Calu3 (cell line): Measurements from ENCODE around the gene CDK17. TPM values are rescaled to one million over a fixed set of nuclear protein-coding genes. Genes with fewer than 3 reads are reported as not detected.

Source experiments
- BruUV-seq: library from RNA; stranded (reverse); fragments of 400-500 nt; replicated peaks from 2 replicates; lab custom pipeline; 2021; lab: Mats Ljungman, UMichigan
- CTCF ChIA-PET: fragments of 300-600 bp; sonication (Branson Sonifier 250); formaldehyde crosslinking; loops from one replicate; lab custom pipeline; 2022; ENCODE audit warnings: antibody characterized with exemption; lab: Charles Lee
- DNase-seq: peaks from one replicate; pipeline ENCODE4 v3.0.0; 2022
- H3K27ac Mint-ChIP-seq: one replicate; pipeline ENCODE4 v1.8.0; 2022; ENCODE audit warnings: mixed read lengths; ENCODE audit not compliant: unreplicated experiment
- H3K27me3 Mint-ChIP-seq: one replicate; pipeline ENCODE4 v1.8.0; 2022; ENCODE audit warnings: mixed read lengths; ENCODE audit not compliant: unreplicated experiment
- H3K36me3 Mint-ChIP-seq: one replicate; pipeline ENCODE4 v1.8.0; 2022; ENCODE audit warnings: mild to moderate bottlenecking, moderate library complexity, mixed read lengths; ENCODE audit not compliant: insufficient read depth, unreplicated experiment
- H3K4me1 Mint-ChIP-seq: one replicate; pipeline ENCODE4 v1.8.0; 2022; ENCODE audit warnings: mild to moderate bottlenecking, low read depth, mixed read lengths; ENCODE audit not compliant: unreplicated experiment
- H3K4me3 Mint-ChIP-seq: one replicate; pipeline ENCODE4 v1.8.0; 2022; ENCODE audit warnings: mild to moderate bottlenecking, low read depth, moderate library complexity, mixed read lengths; ENCODE audit not compliant: unreplicated experiment
- H3K9me3 Mint-ChIP-seq: one replicate; pipeline ENCODE4 v1.8.0; 2022; ENCODE audit warnings: low read depth, mixed read lengths; ENCODE audit not compliant: unreplicated experiment
- intact Hi-C: fragments of 100-400 bp; cut with micrococcal nuclease; formaldehyde crosslinking; loops from one replicate; pipeline ENCODE4 v1.10.0; 2022; ENCODE audit not compliant: unreplicated experiment
- total RNA-seq: library from RNA; stranded (reverse); gene quantifications from 2 replicates; pipeline ENCODE4 v1.2.3, GENCODE V29; 2022
- TF ChIP-seq, protein P1 (sequence below): fragments of 200-600 bp; IDR thresholded peaks from one replicate; pipeline ENCODE4 v1.8.0; 2022; ENCODE audit warnings: antibody characterized with exemption; ENCODE audit not compliant: unreplicated experiment

CDK17 gene
- total RNA-seq, 1 experiment from 2014 or later: 28.8 TPM

- Mint-ChIP-seq H3K4me1 (peaks cover 21% of the 10 kb centered on the region), H3K9me3 (no peaks in the 10 kb centered on the region), H3K4me3 (no peak overlapping the region), H3K27me3 (no peaks in the 10 kb centered on the region), H3K36me3 (no peaks in the 10 kb centered on the region), H3K27ac (no peak overlapping the region)
- DNase-seq: no peak
- no TSS peak for BruUV-seq
- TF ChIP-seq, protein P1, sequence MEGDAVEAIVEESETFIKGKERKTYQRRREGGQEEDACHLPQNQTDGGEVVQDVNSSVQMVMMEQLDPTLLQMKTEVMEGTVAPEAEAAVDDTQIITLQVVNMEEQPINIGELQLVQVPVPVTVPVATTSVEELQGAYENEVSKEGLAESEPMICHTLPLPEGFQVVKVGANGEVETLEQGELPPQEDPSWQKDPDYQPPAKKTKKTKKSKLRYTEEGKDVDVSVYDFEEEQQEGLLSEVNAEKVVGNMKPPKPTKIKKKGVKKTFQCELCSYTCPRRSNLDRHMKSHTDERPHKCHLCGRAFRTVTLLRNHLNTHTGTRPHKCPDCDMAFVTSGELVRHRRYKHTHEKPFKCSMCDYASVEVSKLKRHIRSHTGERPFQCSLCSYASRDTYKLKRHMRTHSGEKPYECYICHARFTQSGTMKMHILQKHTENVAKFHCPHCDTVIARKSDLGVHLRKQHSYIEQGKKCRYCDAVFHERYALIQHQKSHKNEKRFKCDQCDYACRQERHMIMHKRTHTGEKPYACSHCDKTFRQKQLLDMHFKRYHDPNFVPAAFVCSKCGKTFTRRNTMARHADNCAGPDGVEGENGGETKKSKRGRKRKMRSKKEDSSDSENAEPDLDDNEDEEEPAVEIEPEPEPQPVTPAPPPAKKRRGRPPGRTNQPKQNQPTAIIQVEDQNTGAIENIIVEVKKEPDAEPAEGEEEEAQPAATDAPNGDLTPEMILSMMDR: no peak
- CTCF ChIA-PET: no interaction called here
- intact Hi-C loops: no loop called here
Measured at GRCh38 chr12:96366381-96366654, 33.9 kb downstream of the CDK17 start.

GRCh38 chr12:96365604-96366380 is 34.4 kb downstream of the CDK17 start:
- Mint-ChIP-seq H3K27me3 (no peaks in the 10 kb centered on the region), H3K27ac (no peak overlapping the region), H3K36me3 (no peaks in the 10 kb centered on the region), H3K4me3 (no peak overlapping the region), H3K4me1 (peaks cover 20% of the 10 kb centered on the region), H3K9me3 (no peaks in the 10 kb centered on the region)
- intact Hi-C loops: no loop called here
- TF ChIP-seq, protein P1: no peak
- DNase-seq: no peak
- CTCF ChIA-PET: no interaction called here
- BruUV-seq: no TSS peak

GRCh38 chr12:96364092-96364700 is 36.0 kb downstream of the CDK17 start:
- Mint-ChIP-seq H3K36me3 (no peaks in the 10 kb centered on the region), H3K4me1 (peaks cover 25% of the 10 kb centered on the region), H3K27me3 (no peaks in the 10 kb centered on the region), H3K27ac (peak overlapping the region; percentile 43), H3K9me3 (no peaks in the 10 kb centered on the region), H3K4me3 (no peak overlapping the region)
- CTCF ChIA-PET: no interaction called here
- TF ChIP-seq, protein P1: no peak
- BruUV-seq: no TSS peak
- intact Hi-C loops: loop anchor here (5.0 kb wide), 1 partner anchor 33 kb away; no protein-coding TSS in a partner anchor
- no peak for DNase-seq

- no peak overlapping the region for H3K27ac Mint-ChIP-seq
- CTCF ChIA-PET: interaction anchor here (0.7 kb wide), 1 partner anchor 130 kb away, joined by 3 read pairs; no protein-coding TSS in a partner anchor
- no peaks in the 10 kb centered on the region for H3K27me3 Mint-ChIP-seq
- H3K4me1 Mint-ChIP-seq: peaks cover 17% of the 10 kb centered on the region
- no peaks in the 10 kb centered on the region for H3K36me3 Mint-ChIP-seq
- intact Hi-C loops: loop anchor here (5.0 kb wide), 1 partner anchor 36 kb away; no protein-coding TSS in a partner anchor
- TF ChIP-seq, protein P1: no peak
- H3K4me3 Mint-ChIP-seq: no peak overlapping the region
- DNase-seq: no peak
- no TSS peak for BruUV-seq
- no peaks in the 10 kb centered on the region for H3K9me3 Mint-ChIP-seq
Measured at GRCh38 chr12:96361074-96361473, 39.2 kb downstream of the CDK17 start.
